Retinal pigment epithelial cell (primary cell): Measurements from ENCODE around the gene ROR2.

Experiments
- DNase-seq: peaks from one replicate; pipeline ENCODE4 v3.0.0-alpha.2; 2010; ENCODE audit warnings: low read depth
- H3K4me3 ChIP-seq: 2 replicates; pipeline ENCODE4 v1.5.1; 2011; ENCODE audit warnings: mild to moderate bottlenecking, low read length, control low read depth, moderate library complexity
- CTCF ChIP-seq: conservative IDR thresholded peaks from 2 replicates; pipeline ENCODE4 v1.5.1; 2011; ENCODE audit warnings: low read depth, low read length, control low read depth, inconsistent platforms

The ROR2 gene

GRCh38 chr9:91693226-91693625, 256.8 kb downstream of the ROR2 start:
- H3K4me3 ChIP-seq: no peak overlapping the region
- DNase-seq: no peak
- no peak for TF ChIP-seq CTCF

- TF ChIP-seq CTCF: no peak
- no peak overlapping the region for H3K4me3 ChIP-seq
- DNase-seq: no peak
Measured at GRCh38 chr9:91690540-91691249, 259.3 kb downstream of the ROR2 start.

GRCh38 chr9:91689006-91689405, 261.0 kb downstream of the ROR2 start:
- no peak overlapping the region for H3K4me3 ChIP-seq
- no peak for DNase-seq
- no peak for TF ChIP-seq CTCF

- no peak overlapping the region for H3K4me3 ChIP-seq
- TF ChIP-seq CTCF: no peak
Measured at GRCh38 chr9:91683269-91683668, 266.8 kb downstream of the ROR2 start.

GRCh38 chr9:91682806-91683205, 267.2 kb downstream of the ROR2 start:
- no peak for DNase-seq
- no peak overlapping the region for H3K4me3 ChIP-seq
- no peak for TF ChIP-seq CTCF

More at GRCh38 chr9:91683269-91683668, 266.8 kb downstream of the ROR2 start:
- DNase-seq: no peak

GRCh38 chr9:91681461-91682305, 268.3 kb downstream of the ROR2 start:
- peak; percentile 96 for TF ChIP-seq CTCF
- no peak for DNase-seq
- peak overlapping the region; percentile 8 for H3K4me3 ChIP-seq
